HepG2 (cell line): Measurements from ENCODE around the gene ACAD11. TPM values are rescaled to one million over a fixed set of nuclear protein-coding genes. Genes with fewer than 3 reads are reported as not detected.

Experiments used
- ATAC-seq: fragments of 200-7000 bp; cut with Tn5 transposase; 3 replicates; pipeline ENCODE4 v1.9.1; 2020; ENCODE audit warnings: mild to moderate bottlenecking, moderate library complexity
- BruUV-seq: library from RNA; stranded (reverse); fragments of 400-500 nt; replicated peaks from 2 replicates; lab custom pipeline; 2021; lab: Mats Ljungman, UMichigan
- CTCF ChIA-PET: fragments of 300-600 bp; formaldehyde crosslinking; extraction: SDS; loops from one replicate; lab custom pipeline; 2021; ENCODE audit warnings: low total read pairs, inconsistent platforms, low intra/inter-chr PET ratio; lab: Yijun Ruan, JAX
- POLR2A ChIA-PET: fragments of 350-600 bp; sonication (Branson Sonifier 250); formaldehyde crosslinking; loops from one replicate; lab custom pipeline; 2020; ENCODE audit warnings: antibody characterized with exemption, inconsistent platforms; lab: Yijun Ruan, JAX
- DNase-seq: peaks from one replicate; pipeline ENCODE4 v3.0.0-alpha.2; 2015; ENCODE audit warnings: low spot score
- FAIRE-seq: peaks from 3 replicates; lab custom pipeline; 2011; peaks lifted over from hg19 to GRCh38; lab: Jason Lieb, UNC
- H2AFZ ChIP-seq: one replicate; pipeline ENCODE4 v1.6.1; 2011; ENCODE audit warnings: low read length, inconsistent platforms
- H3K27ac ChIP-seq: fragments of 300-600 bp; 3 replicates; pipeline ENCODE4 v1.8.0; 2011; ENCODE audit warnings: mixed run types, mild to moderate bottlenecking, mixed read lengths, low read length, inconsistent platforms; ENCODE audit not compliant: insufficient read depth; ENCODE audit errors: extremely low read length
- H3K27me3 ChIP-seq, 2 experiments: fragments of 200-600 bp in 1 of 2; 2 replicates in 1 of 2; 3 replicates in 1 of 2; pipeline versions ENCODE4 v1.6.0 to v1.8.0; 2011; ENCODE audit warnings: low read length in 2 of 2, mild to moderate bottlenecking in 2 of 2, moderate library complexity in 2 of 2, inconsistent platforms in 1 of 2; ENCODE audit not compliant: insufficient read depth in 2 of 2, control insufficient read depth in 1 of 2
- H3K36me3 ChIP-seq, 2 experiments: fragments of 200-600 bp in 1 of 2; replicated peaks in 1 of 2; 2 replicates in 1 of 2; 3 replicates in 1 of 2; pipeline versions ENCODE4 v1.5.1 to v1.8.0; 2011; ENCODE audit warnings: low read length in 2 of 2, inconsistent platforms in 1 of 2; ENCODE audit not compliant: insufficient read depth in 2 of 2, control insufficient read depth in 1 of 2
- H3K4me1 ChIP-seq: 2 replicates; pipeline ENCODE4 v1.5.1; 2012; ENCODE audit warnings: low read length, inconsistent platforms; ENCODE audit not compliant: insufficient read depth
- H3K4me2 ChIP-seq: 2 replicates; pipeline ENCODE4 v1.6.0; 2011; ENCODE audit warnings: low read depth, low read length, inconsistent platforms
- H3K4me3 ChIP-seq, 3 experiments: fragments of 200-600 bp in 1 of 3; sonication (generic), shearing (Covaris generic) in 1 of 3; replicated peaks in 1 of 3; 2 replicates each; pipeline ENCODE4 v1.5.1; 2011 to 2016; ENCODE audit warnings: low read length in 3 of 3, inconsistent platforms in 2 of 3, low read depth in 2 of 3, mild to moderate bottlenecking in 2 of 3, control low read depth in 1 of 3, mixed read lengths in 1 of 3; ENCODE audit not compliant: insufficient read depth in 1 of 3
- H3K79me2 ChIP-seq: one replicate; pipeline ENCODE4 v1.6.1; 2011; ENCODE audit warnings: low read length, inconsistent platforms; ENCODE audit not compliant: insufficient read depth
- H3K9ac ChIP-seq: 2 replicates; pipeline ENCODE4 v1.6.0; 2011; ENCODE audit warnings: mild to moderate bottlenecking, low read depth, low read length, inconsistent platforms; ENCODE audit not compliant: insufficient read depth
- H3K9me3 ChIP-seq: 2 replicates; pipeline ENCODE4 v1.5.1; 2012; ENCODE audit warnings: mild to moderate bottlenecking, low read length
- H4K20me1 ChIP-seq: 2 replicates; pipeline ENCODE4 v1.6.0; 2011; ENCODE audit warnings: inconsistent platforms, mild to moderate bottlenecking, low read length, moderate library complexity; ENCODE audit not compliant: insufficient read depth
- FLYWCH1 ChIP-seq: sonication (generic); formaldehyde crosslinking; IDR thresholded peaks from 2 replicates; pipeline ENCODE4 v1.8.1; 2023; ENCODE audit warnings: mild to moderate bottlenecking, missing genetic modification reagents
- FOXA3 ChIP-seq: IDR thresholded peaks from 2 replicates; pipeline ENCODE4 v1.6.1; 2016; ENCODE audit warnings: missing genetic modification reagents, missing compliant biosample characterization
- FOXK1 ChIP-seq: sonication (generic); formaldehyde crosslinking; IDR thresholded peaks from 2 replicates; pipeline ENCODE4 v1.4.0; 2020; ENCODE audit warnings: low read depth, missing genetic modification reagents, borderline replicate concordance
- GATAD2A ChIP-seq: IDR thresholded peaks from 2 replicates; pipeline ENCODE4 v1.6.1; 2016
- HDAC6 ChIP-seq: fragments of 200-600 bp; sonication (generic); IDR thresholded peaks from 2 replicates; pipeline ENCODE4 v1.7.0; 2017; ENCODE audit warnings: mild to moderate bottlenecking, antibody characterized with exemption, low read length, low read depth
- HHEX ChIP-seq: IDR thresholded peaks from 2 replicates; pipeline ENCODE4 v1.6.1; 2016; ENCODE audit warnings: control low read depth
- KDM6A ChIP-seq: IDR thresholded peaks from 2 replicates; pipeline ENCODE4 v1.6.1; 2016; ENCODE audit warnings: low read depth
- SOX13 ChIP-seq, 3 experiments: fragments of 450-650 bp in 1 of 3; sonication (generic) in 1 of 3; formaldehyde crosslinking in 1 of 3; IDR thresholded peaks in 2 of 3; conservative IDR thresholded peaks in 1 of 3; 2 replicates each; pipeline versions ENCODE4 v1.5.0 to v1.6.1; 2016 to 2020; ENCODE audit warnings: antibody characterized with exemption in 1 of 3, mild to moderate bottlenecking in 1 of 3, missing compliant biosample characterization in 1 of 3, missing genetic modification reagents in 1 of 3, moderate library complexity in 1 of 3
- SOX5 ChIP-seq: IDR thresholded peaks from 2 replicates; pipeline ENCODE4 v1.6.1; 2016; ENCODE audit warnings: borderline replicate concordance
- ZBTB42 ChIP-seq: sonication (generic); formaldehyde crosslinking; IDR thresholded peaks from 2 replicates; pipeline ENCODE4 v1.5.0; 2020; ENCODE audit warnings: mild to moderate bottlenecking, missing genetic modification reagents
- ZKSCAN8 ChIP-seq: IDR thresholded peaks from 2 replicates; pipeline ENCODE4 v1.6.1; 2016; ENCODE audit warnings: borderline replicate concordance, missing genetic modification reagents, missing compliant biosample characterization
- ZNF10 ChIP-seq: sonication (generic); formaldehyde crosslinking; IDR thresholded peaks from 2 replicates; pipeline ENCODE4 v1.4.0; 2020; ENCODE audit warnings: mild to moderate bottlenecking, low read depth, missing genetic modification reagents, borderline replicate concordance
- ZNF12 ChIP-seq: sonication (generic); formaldehyde crosslinking; IDR thresholded peaks from 2 replicates; pipeline ENCODE4 v1.5.0; 2020; ENCODE audit warnings: missing genetic modification reagents
- ZNF781 ChIP-seq: sonication (generic); formaldehyde crosslinking; IDR thresholded peaks from 2 replicates; pipeline ENCODE4 v1.5.1; 2020; ENCODE audit warnings: borderline replicate concordance, mild to moderate bottlenecking, missing genetic modification reagents; ENCODE audit errors: not compliant biosample characterization
- ZSCAN22 ChIP-seq: sonication (generic); formaldehyde crosslinking; IDR thresholded peaks from 2 replicates; pipeline ENCODE4 v1.4.0; 2020; ENCODE audit warnings: mild to moderate bottlenecking, missing genetic modification reagents
- WGBS: methylation state at CpG from one replicate; pipeline ENCODE4 v1.1.6; 2017; ENCODE audit warnings: low lambda C conversion rate; 5-methylcytosine and 5-hydroxymethylcytosine counted together
- in situ Hi-C: cut with HindIII; loops from 2 replicates; pipeline ENCODE4 v1.10.0; 2017; ENCODE audit warnings: low pct_unique_long_range_greater_than_20kb; ENCODE audit not compliant: extremely low pct_ligation_motif_present
- intact Hi-C: fragments of 100-400 bp; cut with micrococcal nuclease; formaldehyde crosslinking; loops from one replicate; pipeline ENCODE4 v1.10.0; 2022; ENCODE audit not compliant: unreplicated experiment
- polyA plus RNA-seq, 8 experiments: library from polyadenylated mRNA; depleted of rRNA in 3 of 8; stranded (reverse) in 7 of 8; unstranded in 1 of 8; fragments of >200 nt; fragmentation: Illumina TruSeq in 4 of 8; extraction: Trizol in 4 of 8; gene quantifications; 2 replicates each; pipeline versions ENCODE4 v1.2.1 to v1.2.3, GENCODE V29; 2011 to 2016; ENCODE audit warnings: low read depth in 4 of 8, missing spikeins in 1 of 8, mixed read lengths in 1 of 8; ENCODE audit not compliant: insufficient read depth in 1 of 8
- total RNA-seq, 5 experiments: library from RNA; depleted of rRNA; stranded (reverse); fragments of >200 nt; fragmentation: Illumina TruSeq; extraction: Trizol; gene quantifications; 2 replicates each; pipeline ENCODE4 v1.2.3, GENCODE V29; 2016; ENCODE audit warnings: low read depth in 1 of 5
- TF ChIP-seq, protein P1 (sequence below): IDR thresholded peaks from 2 replicates; pipeline ENCODE4 v1.6.1; 2016; ENCODE audit warnings: missing compliant biosample characterization, missing genetic modification reagents, borderline replicate concordance
- TF ChIP-seq, protein P2 (sequence below): sonication (generic); formaldehyde crosslinking; IDR thresholded peaks from 2 replicates; pipeline ENCODE4 v1.9.0; 2021; ENCODE audit warnings: missing genetic modification reagents, mild to moderate bottlenecking, borderline replicate concordance

The ACAD11 gene
- total and polyA plus RNA-seq, 2 of the 13 experiments (the other 11 are each of a cell fraction or from before 2014, with no cell fraction given): 30.6 to 56.9 TPM

DNA sequence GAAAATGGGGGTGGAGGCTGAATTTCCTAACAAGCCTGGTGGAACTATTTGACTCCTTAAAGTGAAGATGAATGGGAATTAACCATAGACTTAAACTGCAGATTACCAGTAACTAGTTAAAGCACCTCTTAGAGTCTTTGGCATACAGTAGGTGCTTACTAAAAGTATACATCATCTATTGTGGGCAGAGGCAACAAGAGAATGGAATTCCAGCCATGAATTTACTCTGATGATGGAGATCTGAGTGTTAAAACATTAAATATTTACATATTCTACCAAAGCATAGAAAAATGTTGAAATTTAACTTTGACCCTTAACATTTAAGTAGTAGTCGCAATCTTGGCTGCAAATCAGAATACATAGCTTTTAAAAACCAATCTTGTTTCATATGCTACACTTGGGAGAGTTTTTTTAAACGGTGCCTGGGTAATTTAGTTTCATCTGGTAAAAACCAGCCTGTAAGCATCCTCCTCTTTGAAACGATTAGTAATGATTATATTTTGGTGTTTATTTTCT is 5.7 kb upstream of the ACAD11 start:
- POLR2A ChIA-PET: no interaction called here
- Histone ChIP-seq H3K4me3 (no peak overlapping the region), H3K4me2 (no peak overlapping the region; the same call in 1 of the 2 replicates), H3K4me1 (peaks cover 48% of the 10 kb centered on the region), H3K27ac (no peak overlapping the region), H3K9me3 (no peaks in the 10 kb centered on the region), H3K9ac (no peak overlapping the region), H3K27me3 (no peaks in the 10 kb centered on the region; a peak in 1 of 5 replicates), H2AFZ (no peak overlapping the region), H4K20me1 (peaks cover 8% of the 10 kb centered on the region; the same call in 1 of the 2 replicates), H3K79me2 (peaks cover 58% of the 10 kb centered on the region), H3K36me3 (peaks cover 3 to 11% of the 10 kb centered on the region in 2 experiments)
- no peak for ATAC-seq
- BruUV-seq: no TSS peak
- 73% methylated on average over 3 of the region's 3 CpGs for WGBS
- in situ Hi-C loops: no loop called here
- DNase-seq: no peak
- FAIRE-seq: no peak
- CTCF ChIA-PET: no interaction called here
- intact Hi-C loops: no loop called here
- TF ChIP-seq HHEX: no peak
- TF ChIP-seq ZKSCAN8: peak; percentile 94

DNA sequence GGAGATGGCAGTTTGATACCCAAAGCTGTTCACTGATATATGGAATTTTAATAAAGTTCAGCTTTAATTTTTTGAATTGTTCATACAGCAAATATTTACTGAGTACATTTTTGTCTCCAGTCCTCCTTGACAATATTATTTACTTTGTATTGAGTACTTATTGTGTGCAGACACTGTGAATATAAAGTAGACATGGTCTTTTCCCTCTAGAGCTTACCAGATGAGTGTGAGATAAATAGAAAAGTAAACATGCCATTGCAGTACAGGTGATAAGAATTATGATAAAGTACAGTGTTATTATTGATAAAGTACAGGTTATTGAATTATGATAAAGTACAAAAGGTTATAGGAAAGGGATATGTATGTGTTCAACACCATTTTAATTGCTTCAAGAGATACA is 2.6 kb upstream of the ACAD11 start:
- Histone ChIP-seq H3K79me2 (peaks cover 58% of the 10 kb centered on the region), H3K9me3 (no peaks in the 10 kb centered on the region), H3K36me3 (peaks cover 0 to 5% of the 10 kb centered on the region in 2 experiments; a peak in 3 of 5 replicates), H3K4me1 (peaks cover 48% of the 10 kb centered on the region), H3K4me3 (peak overlapping the region; percentile 89 to 100 (median 96); a peak in 5 of 6 replicates), H3K9ac (no peak overlapping the region), H4K20me1 (peaks cover 8% of the 10 kb centered on the region; the same call in 1 of the 2 replicates), H3K27me3 (no peaks in the 10 kb centered on the region), H2AFZ (no peak overlapping the region), H3K27ac (no peak overlapping the region), H3K4me2 (peak overlapping the region; percentile 79)
- in situ Hi-C loops: no loop called here
- no peak for ATAC-seq
- CTCF ChIA-PET: no interaction called here
- DNase-seq: no peak
- intact Hi-C loops: no loop called here
- no peak for FAIRE-seq
- POLR2A ChIA-PET: interaction anchor here (1.6 to 2.4 kb wide), 2 partner anchors 10 to 17 kb away, joined by 3 to 6 read pairs; no protein-coding TSS in a partner anchor
- no TSS peak for BruUV-seq
- TF ChIP-seq, protein P1, sequence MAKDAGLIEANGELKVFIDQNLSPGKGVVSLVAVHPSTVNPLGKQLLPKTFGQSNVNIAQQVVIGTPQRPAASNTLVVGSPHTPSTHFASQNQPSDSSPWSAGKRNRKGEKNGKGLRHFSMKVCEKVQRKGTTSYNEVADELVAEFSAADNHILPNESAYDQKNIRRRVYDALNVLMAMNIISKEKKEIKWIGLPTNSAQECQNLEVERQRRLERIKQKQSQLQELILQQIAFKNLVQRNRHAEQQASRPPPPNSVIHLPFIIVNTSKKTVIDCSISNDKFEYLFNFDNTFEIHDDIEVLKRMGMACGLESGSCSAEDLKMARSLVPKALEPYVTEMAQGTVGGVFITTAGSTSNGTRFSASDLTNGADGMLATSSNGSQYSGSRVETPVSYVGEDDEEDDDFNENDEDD: no peak
- peak; percentile 67 for TF ChIP-seq FOXA3 (CRISPR knock-in tag)
- TF ChIP-seq ZSCAN22 (CRISPR knock-in tag): no peak
- no peak for TF ChIP-seq ZNF781 (CRISPR knock-in tag)
- no peak for TF ChIP-seq SOX13 (IDR thresholded peaks at IDR 0.05)
- peak in 1 of 2 experiments; percentile 72; a peak in 2 of 4 replicates for TF ChIP-seq SOX13 (CRISPR knock-in tag; conservative IDR thresholded peaks at IDR 0.05 in 1 of 2, IDR thresholded peaks at IDR 0.05 in 1 of 2)
- TF ChIP-seq, protein P2, sequence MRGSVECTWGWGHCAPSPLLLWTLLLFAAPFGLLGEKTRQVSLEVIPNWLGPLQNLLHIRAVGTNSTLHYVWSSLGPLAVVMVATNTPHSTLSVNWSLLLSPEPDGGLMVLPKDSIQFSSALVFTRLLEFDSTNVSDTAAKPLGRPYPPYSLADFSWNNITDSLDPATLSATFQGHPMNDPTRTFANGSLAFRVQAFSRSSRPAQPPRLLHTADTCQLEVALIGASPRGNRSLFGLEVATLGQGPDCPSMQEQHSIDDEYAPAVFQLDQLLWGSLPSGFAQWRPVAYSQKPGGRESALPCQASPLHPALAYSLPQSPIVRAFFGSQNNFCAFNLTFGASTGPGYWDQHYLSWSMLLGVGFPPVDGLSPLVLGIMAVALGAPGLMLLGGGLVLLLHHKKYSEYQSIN (CRISPR knock-in tag): no peak
- TF ChIP-seq ZNF10 (CRISPR knock-in tag): no peak
- TF ChIP-seq FLYWCH1 (CRISPR knock-in tag): no peak
- no peak for TF ChIP-seq ZNF12
- no peak for TF ChIP-seq HDAC6
- TF ChIP-seq GATAD2A (CRISPR knock-in tag): 0 out of 2 replicates have a peak, but pooled peaks have one; percentile 16
- TF ChIP-seq KDM6A (CRISPR knock-in tag): no peak
- TF ChIP-seq ZBTB42 (CRISPR knock-in tag): no peak
- TF ChIP-seq FOXK1: no peak
- TF ChIP-seq SOX5: peak; percentile 35; the same call in 1 of the 2 replicates
